SK-N-SH treated with all-trans-retinoic acid at 6 μM for 48 hours (cell line): ENCODE measurements around the gene PRSS48.
"Not testable (repeated sequence)": the region's sequence is repeated elsewhere in the genome, so short reads cannot be mapped to it uniquely, and the experiment has no call there.

Experiments used
- ATAC-seq: fragments of 200-7000 bp; cut with Tn5 transposase; 3 replicates; pipeline ENCODE4 v1.9.1; 2020; ENCODE audit warnings: mild to moderate bottlenecking, moderate library complexity
- ARNTL ChIP-seq: fragments of 450-650 bp; formaldehyde crosslinking; IDR thresholded peaks from 2 replicates; pipeline ENCODE4 v1.5.0; 2020; ENCODE audit warnings: low read depth, mild to moderate bottlenecking, moderate library complexity, borderline replicate concordance
- BACH2 ChIP-seq: fragments of 250-450 bp; sonication (Bioruptor Pico); IDR thresholded peaks from 2 replicates; pipeline ENCODE4 v1.9.0; 2021; ENCODE audit warnings: mild to moderate bottlenecking, borderline replicate concordance
- GLIS3 ChIP-seq: fragments of 250-450 bp; sonication (Bioruptor Pico); IDR thresholded peaks from 2 replicates; pipeline ENCODE4 v1.5.0; 2020; ENCODE audit warnings: mild to moderate bottlenecking, moderate library complexity
- ISL1 ChIP-seq: fragments of 250-450 bp; sonication (Bioruptor Pico); IDR thresholded peaks from 2 replicates; pipeline ENCODE4 v2.1.2; 2022; ENCODE audit warnings: mild to moderate bottlenecking, moderate library complexity
- OSR1 ChIP-seq: fragments of 250-450 bp; sonication (Bioruptor Pico); IDR thresholded peaks from 2 replicates; pipeline ENCODE4 v1.8.0; 2022; ENCODE audit warnings: moderate library complexity, mild to moderate bottlenecking, inconsistent platforms
- POU6F1 ChIP-seq: fragments of 250-450 bp; sonication (Bioruptor Pico); IDR thresholded peaks from 2 replicates; pipeline ENCODE4 v1.8.0; 2021; ENCODE audit warnings: low read depth, mild to moderate bottlenecking, moderate library complexity, borderline replicate concordance
- PPARA ChIP-seq: fragments of 250-450 bp; sonication (Bioruptor Pico); IDR thresholded peaks from 2 replicates; pipeline ENCODE4 v1.5.0; 2020; ENCODE audit warnings: mild to moderate bottlenecking, borderline replicate concordance
- RARB ChIP-seq: fragments of 250-450 bp; sonication (Bioruptor Pico); IDR thresholded peaks from 2 replicates; pipeline ENCODE4 v1.8.0; 2021; ENCODE audit warnings: mild to moderate bottlenecking, moderate library complexity
- SNAI2 ChIP-seq: fragments of 250-450 bp; sonication (Bioruptor Pico); IDR thresholded peaks from 2 replicates; pipeline ENCODE4 v1.5.0; 2020; ENCODE audit warnings: mild to moderate bottlenecking, moderate library complexity
- TCF4 ChIP-seq: fragments of 250-450 bp; sonication (Bioruptor Pico); IDR thresholded peaks from 2 replicates; pipeline ENCODE4 v1.8.0; 2021; ENCODE audit warnings: mild to moderate bottlenecking, moderate library complexity, borderline replicate concordance
- TOX ChIP-seq: fragments of 250-450 bp; sonication (Bioruptor Pico); IDR thresholded peaks from 2 replicates; pipeline ENCODE4 v1.8.0; 2021; ENCODE audit warnings: mild to moderate bottlenecking, moderate library complexity, borderline replicate concordance
- TSHZ2 ChIP-seq: fragments of 250-450 bp; sonication (Bioruptor Pico); IDR thresholded peaks from 2 replicates; pipeline ENCODE4 v1.5.0; 2020; ENCODE audit warnings: mild to moderate bottlenecking, moderate library complexity
- ZC3H10 ChIP-seq: fragments of 250-450 bp; sonication (Bioruptor Pico); IDR thresholded peaks from 2 replicates; pipeline ENCODE4 v1.5.1; 2021; ENCODE audit warnings: mild to moderate bottlenecking, moderate library complexity
- ZFP3 ChIP-seq: fragments of 250-450 bp; sonication (Bioruptor Pico); IDR thresholded peaks from 2 replicates; pipeline ENCODE4 v1.5.0; 2020; ENCODE audit warnings: mild to moderate bottlenecking, moderate library complexity
- ZFP30 ChIP-seq: fragments of 450-650 bp; formaldehyde crosslinking; IDR thresholded peaks from 2 replicates; pipeline ENCODE4 v1.5.0; 2022; ENCODE audit warnings: mild to moderate bottlenecking, moderate library complexity
- ZNF565 ChIP-seq: fragments of 450-650 bp; formaldehyde crosslinking; conservative IDR thresholded peaks from 2 replicates; pipeline ENCODE4 v1.5.0; 2020; ENCODE audit warnings: low read depth, mild to moderate bottlenecking, moderate library complexity
- ZNF70 ChIP-seq: fragments of 450-650 bp; formaldehyde crosslinking; IDR thresholded peaks from 2 replicates; pipeline ENCODE4 v1.5.0; 2020; ENCODE audit warnings: mild to moderate bottlenecking, moderate library complexity
- ZNF8 ChIP-seq: fragments of 450-650 bp; formaldehyde crosslinking; IDR thresholded peaks from 2 replicates; pipeline ENCODE4 v1.5.0; 2020; ENCODE audit warnings: mild to moderate bottlenecking, moderate library complexity
- TF ChIP-seq, protein P1 (sequence below): fragments of 250-450 bp; sonication (Bioruptor Pico); IDR thresholded peaks from 2 replicates; pipeline ENCODE4 v1.5.1; 2020; ENCODE audit warnings: low read depth, mild to moderate bottlenecking, moderate library complexity
- TF ChIP-seq, protein P2 (sequence below): fragments of 250-450 bp; sonication (Bioruptor Pico); IDR thresholded peaks from 2 replicates; pipeline ENCODE4 v1.8.0; 2020; ENCODE audit warnings: mild to moderate bottlenecking, moderate library complexity, borderline replicate concordance

The PRSS48 gene

DNA sequence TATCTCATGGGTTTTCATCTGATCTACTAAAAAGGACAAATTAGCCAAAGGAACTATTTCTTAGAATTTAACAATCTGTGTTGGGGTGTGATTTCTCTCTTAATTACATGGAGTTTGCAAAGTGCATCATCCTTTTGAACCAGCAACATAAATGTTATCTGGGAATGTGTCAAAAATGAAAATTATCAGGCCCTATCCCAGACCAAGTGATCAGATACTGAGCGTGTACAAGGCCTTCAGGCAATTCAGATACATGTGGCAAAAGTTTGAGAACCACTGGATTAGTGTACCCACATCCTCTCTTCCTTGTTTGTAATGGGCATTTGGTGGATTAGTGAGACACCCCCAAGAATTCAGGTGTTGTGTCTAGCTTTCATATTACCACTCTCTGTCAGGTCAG is 44.6 kb downstream of the PRSS48 start:
- TF ChIP-seq POU6F1 (no peak), SNAI2 (CRISPR knock-in tag) (no peak), TOX (CRISPR knock-in tag) (no peak), ARNTL (CRISPR knock-in tag) (no peak), GLIS3 (CRISPR knock-in tag) (no peak), ZNF565 (CRISPR knock-in tag) (no peak)
- TF ChIP-seq, protein P1, sequence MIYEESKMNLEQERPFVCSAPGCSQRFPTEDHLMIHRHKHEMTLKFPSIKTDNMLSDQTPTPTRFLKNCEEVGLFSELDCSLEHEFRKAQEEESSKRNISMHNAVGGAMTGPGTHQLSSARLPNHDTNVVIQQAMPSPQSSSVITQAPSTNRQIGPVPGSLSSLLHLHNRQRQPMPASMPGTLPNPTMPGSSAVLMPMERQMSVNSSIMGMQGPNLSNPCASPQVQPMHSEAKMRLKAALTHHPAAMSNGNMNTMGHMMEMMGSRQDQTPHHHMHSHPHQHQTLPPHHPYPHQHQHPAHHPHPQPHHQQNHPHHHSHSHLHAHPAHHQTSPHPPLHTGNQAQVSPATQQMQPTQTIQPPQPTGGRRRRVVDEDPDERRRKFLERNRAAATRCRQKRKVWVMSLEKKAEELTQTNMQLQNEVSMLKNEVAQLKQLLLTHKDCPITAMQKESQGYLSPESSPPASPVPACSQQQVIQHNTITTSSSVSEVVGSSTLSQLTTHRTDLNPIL (CRISPR knock-in tag): no peak
- no peak for ATAC-seq

DNA sequence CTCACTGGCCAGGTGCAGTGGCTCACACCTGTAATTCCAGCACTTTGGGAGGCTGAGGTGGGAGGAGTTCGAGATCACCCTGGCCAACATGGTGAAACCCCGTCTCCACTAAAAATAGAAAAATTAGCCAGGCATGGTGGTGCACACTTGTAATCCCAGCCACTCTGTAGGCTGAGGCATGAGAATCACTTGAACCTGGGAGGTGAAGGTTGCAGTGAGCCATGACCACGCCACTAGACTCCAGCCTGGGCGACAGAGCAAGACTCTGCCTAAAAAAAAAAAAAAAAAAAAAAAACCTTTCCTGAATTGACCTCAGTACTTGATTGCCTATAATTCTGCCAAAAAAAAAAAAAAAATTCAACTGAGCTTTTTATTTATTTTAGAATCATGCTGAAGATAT is 45.2 kb downstream of the PRSS48 start:
- ATAC-seq: not testable (repeated sequence)

- peak; percentile 15; the same call in 1 of the 3 replicates for ATAC-seq
- TF ChIP-seq ISL1: 0 out of 2 replicates have a peak, but pooled peaks have one; percentile 10
- TF ChIP-seq BACH2 (CRISPR knock-in tag): no peak
- TF ChIP-seq ZNF8 (CRISPR knock-in tag): no peak
These were observed 45.6 kb downstream of the PRSS48 start for GRCh38 chr4:151322570-151322969.

GRCh38 chr4:151323667-151324066 is 46.7 kb downstream of the PRSS48 start:
- TF ChIP-seq, protein P2, sequence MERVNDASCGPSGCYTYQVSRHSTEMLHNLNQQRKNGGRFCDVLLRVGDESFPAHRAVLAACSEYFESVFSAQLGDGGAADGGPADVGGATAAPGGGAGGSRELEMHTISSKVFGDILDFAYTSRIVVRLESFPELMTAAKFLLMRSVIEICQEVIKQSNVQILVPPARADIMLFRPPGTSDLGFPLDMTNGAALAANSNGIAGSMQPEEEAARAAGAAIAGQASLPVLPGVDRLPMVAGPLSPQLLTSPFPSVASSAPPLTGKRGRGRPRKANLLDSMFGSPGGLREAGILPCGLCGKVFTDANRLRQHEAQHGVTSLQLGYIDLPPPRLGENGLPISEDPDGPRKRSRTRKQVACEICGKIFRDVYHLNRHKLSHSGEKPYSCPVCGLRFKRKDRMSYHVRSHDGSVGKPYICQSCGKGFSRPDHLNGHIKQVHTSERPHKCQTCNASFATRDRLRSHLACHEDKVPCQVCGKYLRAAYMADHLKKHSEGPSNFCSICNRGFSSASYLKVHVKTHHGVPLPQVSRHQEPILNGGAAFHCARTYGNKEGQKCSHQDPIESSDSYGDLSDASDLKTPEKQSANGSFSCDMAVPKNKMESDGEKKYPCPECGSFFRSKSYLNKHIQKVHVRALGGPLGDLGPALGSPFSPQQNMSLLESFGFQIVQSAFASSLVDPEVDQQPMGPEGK (CRISPR knock-in tag): no peak
- TF ChIP-seq ZFP3 (CRISPR knock-in tag) (no peak), ISL1 (no peak), BACH2 (CRISPR knock-in tag) (no peak), ZC3H10 (CRISPR knock-in tag) (no peak), TCF4 (CRISPR knock-in tag) (no peak), OSR1 (no peak), ARNTL (CRISPR knock-in tag) (no peak), TSHZ2 (no peak), ZNF70 (no peak)
- ATAC-seq: no peak

- ATAC-seq: no peak
- TF ChIP-seq POU6F1 (no peak), RARB (no peak), ZNF565 (CRISPR knock-in tag) (no peak), ZNF70 (no peak), ZC3H10 (CRISPR knock-in tag) (no peak), BACH2 (CRISPR knock-in tag) (no peak), ZFP30 (no peak), ISL1 (no peak), ARNTL (CRISPR knock-in tag) (no peak), ZFP3 (CRISPR knock-in tag) (no peak), ZNF8 (CRISPR knock-in tag) (no peak), PPARA (CRISPR knock-in tag) (no peak)
- TF ChIP-seq, protein P1 (CRISPR knock-in tag): no peak
These were observed 47.3 kb downstream of the PRSS48 start for GRCh38 chr4:151324124-151324751.
